ENCODE measurements around the gene UBXN6. TPM values are rescaled to one million over a fixed set of nuclear protein-coding genes. Genes with fewer than 3 reads are reported as not detected.

The UBXN6 gene
- total RNA-seq, 2 donors from 2014 or later = 31.2 to 36.9 TPM

- Histone ChIP-seq H3K9ac (ENCODE audit: extremely low read depth, low read length, poor library complexity, severe bottlenecking) (no peak overlapping the region), H3K4me3 (ENCODE audit: low read length) (no peak overlapping the region), H3K36me3 (ENCODE audit: control insufficient read depth, insufficient read depth, low read length) (peaks cover 50% of the 10 kb centered on the region), H3K9me3 (ENCODE audit: control insufficient read depth, low read length) (no peaks in the 10 kb centered on the region), H3K4me1 (ENCODE audit: control insufficient read depth, insufficient read depth, low read length) (no peaks in the 10 kb centered on the region), H3K27me3 (ENCODE audit: control insufficient read depth, insufficient read depth, low read length, poor library complexity, severe bottlenecking) (no peaks in the 10 kb centered on the region), H3K27ac (ENCODE audit: low read depth, low read length) (no peak overlapping the region)
- Mint-ChIP-seq H3K4me1 (no peaks in the 10 kb centered on the region), H3K27ac (no peak overlapping the region), H3K36me3 (ENCODE audit: low read depth) (peaks cover 35% of the 10 kb centered on the region), H3K4me3 (no peak overlapping the region), H3K27me3 (ENCODE audit: insufficient read depth) (no peaks in the 10 kb centered on the region), H3K9me3 (no peaks in the 10 kb centered on the region)
- no peak for TF ChIP-seq CTCF (conservative IDR thresholded peaks at IDR 0.05)
- DNase-seq = no peak
- 90% methylated on average over 9 to 17 of the region's 18 CpGs for WGBS, 2 experiments (ENCODE audit: insufficient coverage in 1 of 2, insufficient read length in 1 of 2)
Measured at GRCh38 chr19:4496304-4496703, 38.7 kb upstream of the UBXN6 start.

- WGBS, 2 experiments (ENCODE audit: insufficient coverage in 1 of 2, insufficient read length in 1 of 2) = 93 to 98% methylated on average over 7 to 12 of the region's 12 CpGs
- Mint-ChIP-seq H3K4me3 (no peak overlapping the region), H3K27ac (no peak overlapping the region), H3K4me1 (no peaks in the 10 kb centered on the region), H3K9me3 (no peaks in the 10 kb centered on the region), H3K36me3 (ENCODE audit: low read depth) (peaks cover 35% of the 10 kb centered on the region), H3K27me3 (ENCODE audit: insufficient read depth) (no peaks in the 10 kb centered on the region)
- H3K9me3 ChIP-seq (ENCODE audit: control insufficient read depth, low read length) = no peaks in the 10 kb centered on the region
- peaks cover 46% of the 10 kb centered on the region for H3K36me3 ChIP-seq (ENCODE audit: control insufficient read depth, insufficient read depth, low read length)
- H3K4me1 ChIP-seq (ENCODE audit: control insufficient read depth, insufficient read depth, low read length) = no peaks in the 10 kb centered on the region
- no peak overlapping the region for H3K4me3 ChIP-seq (ENCODE audit: low read length)
- no peak overlapping the region for H3K27ac ChIP-seq (ENCODE audit: low read depth, low read length)
- TF ChIP-seq CTCF (conservative IDR thresholded peaks at IDR 0.05) = peak; percentile 55
- no peak for DNase-seq
- H3K9ac ChIP-seq (ENCODE audit: extremely low read depth, low read length, poor library complexity, severe bottlenecking) = no peak overlapping the region
- no peaks in the 10 kb centered on the region for H3K27me3 ChIP-seq (ENCODE audit: control insufficient read depth, insufficient read depth, low read length, poor library complexity, severe bottlenecking)
Measured at GRCh38 chr19:4495471-4495870, 37.9 kb upstream of the UBXN6 start.

GRCh38 chr19:4494691-4495064 is 37.1 kb upstream of the UBXN6 start:
- Mint-ChIP-seq H3K27ac (no peak overlapping the region), H3K36me3 (ENCODE audit: low read depth) (peaks cover 39% of the 10 kb centered on the region), H3K4me1 (no peaks in the 10 kb centered on the region), H3K9me3 (no peaks in the 10 kb centered on the region), H3K4me3 (no peak overlapping the region), H3K27me3 (ENCODE audit: insufficient read depth) (no peaks in the 10 kb centered on the region)
- H3K36me3 ChIP-seq (ENCODE audit: control insufficient read depth, insufficient read depth, low read length) = peaks cover 54% of the 10 kb centered on the region
- no peak overlapping the region for H3K9ac ChIP-seq (ENCODE audit: extremely low read depth, low read length, poor library complexity, severe bottlenecking)
- H3K9me3 ChIP-seq (ENCODE audit: control insufficient read depth, low read length) = no peaks in the 10 kb centered on the region
- no peak overlapping the region for H3K27ac ChIP-seq (ENCODE audit: low read depth, low read length)
- no peak overlapping the region for H3K4me3 ChIP-seq (ENCODE audit: low read length)
- TF ChIP-seq CTCF (conservative IDR thresholded peaks at IDR 0.05) = no peak
- no peak for DNase-seq
- WGBS, 2 experiments (ENCODE audit: insufficient coverage in 1 of 2, insufficient read length in 1 of 2) = 95 to 97% methylated on average over 5 to 8 of the region's 8 CpGs
- H3K4me1 ChIP-seq (ENCODE audit: control insufficient read depth, insufficient read depth, low read length) = no peaks in the 10 kb centered on the region
- H3K27me3 ChIP-seq (ENCODE audit: control insufficient read depth, insufficient read depth, low read length, poor library complexity, severe bottlenecking) = no peaks in the 10 kb centered on the region
